Activated B cell treated with CpG ODN at 0.5 μM for 24 hours (primary cell): ENCODE measurements around the gene PSEN1. TPM values are rescaled to one million over a fixed set of nuclear protein-coding genes. Genes with fewer than 3 reads are reported as not detected.

Experiments used
- ATAC-seq: fragments of 200-7000 bp; cut with Tn5 transposase; one replicate; pipeline ENCODE4 v1.10.0; 2021; ENCODE audit warnings: low read depth, mild to moderate bottlenecking, moderate library complexity
- CTCF ChIA-PET: fragments of 350-600 bp; sonication (Branson Sonifier 250); formaldehyde crosslinking; loops from one replicate; lab custom pipeline; 2021; ENCODE audit warnings: antibody characterized with exemption; lab: Charles Lee
- POLR2A ChIA-PET: fragments of 350-600 bp; sonication (Branson Sonifier 250); formaldehyde crosslinking; loops from one replicate; lab custom pipeline; 2021; ENCODE audit warnings: antibody characterized with exemption; lab: Charles Lee
- DNase-seq: peaks from one replicate; pipeline ENCODE4 v3.0.0; 2022
- H3K27ac Mint-ChIP-seq: one replicate; pipeline ENCODE4 v1.8.0; 2020; ENCODE audit warnings: mixed read lengths
- H3K27me3 Mint-ChIP-seq: one replicate; pipeline ENCODE4 v1.8.0; 2021; ENCODE audit warnings: mixed read lengths
- H3K36me3 Mint-ChIP-seq: one replicate; pipeline ENCODE4 v1.8.0; 2021; ENCODE audit warnings: low read depth, mixed read lengths
- H3K4me1 Mint-ChIP-seq: one replicate; pipeline ENCODE4 v1.8.0; 2021; ENCODE audit warnings: mixed read lengths
- H3K4me3 Mint-ChIP-seq: one replicate; pipeline ENCODE4 v1.8.0; 2020; ENCODE audit warnings: mild to moderate bottlenecking, mixed read lengths
- H3K9me3 Mint-ChIP-seq: one replicate; pipeline ENCODE4 v1.8.0; 2020; ENCODE audit warnings: mixed read lengths
- intact Hi-C: fragments of 100-400 bp; cut with micrococcal nuclease; formaldehyde crosslinking; loops from one replicate; pipeline ENCODE4 v1.15.1; 2024
- total RNA-seq: library from RNA; stranded (reverse); gene quantifications from 2 replicates; pipeline ENCODE4 v1.2.3, GENCODE V29; 2022
- TF ChIP-seq, protein P1 (sequence below): fragments of 200-600 bp; IDR thresholded peaks from one replicate; pipeline ENCODE4 v1.8.0; 2022; ENCODE audit warnings: antibody characterized with exemption, mild to moderate bottlenecking

The PSEN1 gene
- 38.6 and 42.9 TPM in 2 replicates for total RNA-seq

DNA sequence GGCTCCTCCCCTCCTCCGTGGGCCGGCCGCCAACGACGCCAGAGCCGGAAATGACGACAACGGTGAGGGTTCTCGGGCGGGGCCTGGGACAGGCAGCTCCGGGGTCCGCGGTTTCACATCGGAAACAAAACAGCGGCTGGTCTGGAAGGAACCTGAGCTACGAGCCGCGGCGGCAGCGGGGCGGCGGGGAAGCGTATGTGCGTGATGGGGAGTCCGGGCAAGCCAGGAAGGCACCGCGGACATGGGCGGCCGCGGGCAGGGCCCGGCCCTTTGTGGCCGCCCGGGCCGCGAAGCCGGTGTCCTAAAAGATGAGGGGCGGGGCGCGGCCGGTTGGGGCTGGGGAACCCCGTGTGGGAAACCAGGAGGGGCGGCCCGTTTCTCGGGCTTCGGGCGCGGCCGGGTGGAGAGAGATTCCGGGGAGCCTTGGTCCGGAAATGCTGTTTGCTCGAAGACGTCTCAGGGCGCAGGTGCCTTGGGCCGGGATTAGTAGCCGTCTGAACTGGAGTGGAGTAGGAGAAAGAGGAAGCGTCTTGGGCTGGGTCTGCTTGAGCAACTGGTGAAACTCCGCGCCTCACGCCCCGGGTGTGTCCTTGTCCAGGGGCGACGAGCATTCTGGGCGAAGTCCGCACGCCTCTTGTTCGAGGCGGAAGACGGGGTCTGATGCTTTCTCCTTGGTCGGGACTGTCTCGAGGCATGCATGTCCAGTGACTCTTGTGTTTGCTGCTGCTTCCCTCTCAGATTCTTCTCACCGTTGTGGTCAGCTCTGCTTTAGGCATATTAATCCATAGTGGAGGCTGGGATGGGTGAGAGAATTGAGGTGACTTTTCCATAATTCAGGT, at the start of gene PSEN1:
PSEN1 (plus strand) TSS at position 121 of the 839 bp plus-strand sequence. CDS start 11,513 bp downstream, outside the sequence.
- Mint-ChIP-seq H3K4me3 (peak within 1 kb of the TSS; percentile 95), H3K9me3 (peaks cover 8% of the 10 kb centered on the region), H3K27me3 (no peaks in the 10 kb centered on the region), H3K4me1 (peaks cover 33% of the 10 kb centered on the region), H3K27ac (peak within 1 kb of the TSS; percentile 98), H3K36me3 (peaks cover 21% of the 10 kb centered on the region)
- TF ChIP-seq, protein P1, sequence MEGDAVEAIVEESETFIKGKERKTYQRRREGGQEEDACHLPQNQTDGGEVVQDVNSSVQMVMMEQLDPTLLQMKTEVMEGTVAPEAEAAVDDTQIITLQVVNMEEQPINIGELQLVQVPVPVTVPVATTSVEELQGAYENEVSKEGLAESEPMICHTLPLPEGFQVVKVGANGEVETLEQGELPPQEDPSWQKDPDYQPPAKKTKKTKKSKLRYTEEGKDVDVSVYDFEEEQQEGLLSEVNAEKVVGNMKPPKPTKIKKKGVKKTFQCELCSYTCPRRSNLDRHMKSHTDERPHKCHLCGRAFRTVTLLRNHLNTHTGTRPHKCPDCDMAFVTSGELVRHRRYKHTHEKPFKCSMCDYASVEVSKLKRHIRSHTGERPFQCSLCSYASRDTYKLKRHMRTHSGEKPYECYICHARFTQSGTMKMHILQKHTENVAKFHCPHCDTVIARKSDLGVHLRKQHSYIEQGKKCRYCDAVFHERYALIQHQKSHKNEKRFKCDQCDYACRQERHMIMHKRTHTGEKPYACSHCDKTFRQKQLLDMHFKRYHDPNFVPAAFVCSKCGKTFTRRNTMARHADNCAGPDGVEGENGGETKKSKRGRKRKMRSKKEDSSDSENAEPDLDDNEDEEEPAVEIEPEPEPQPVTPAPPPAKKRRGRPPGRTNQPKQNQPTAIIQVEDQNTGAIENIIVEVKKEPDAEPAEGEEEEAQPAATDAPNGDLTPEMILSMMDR, result no peak
- ChIA-PET CTCF (no interaction called here), POLR2A (interaction anchor here (0.6 to 2.3 kb wide), 15 partner anchors 9 to 1056 kb away, joined by 3 to 47 read pairs (median 3); partner anchors contain the start of genes DCAF4, DPF3, RBM25 and ZFYVE1)
- peak; percentile 99 for DNase-seq
- intact Hi-C loops, result loop anchor here (1.0 to 5.0 kb wide), 6 partner anchors 78 to 1576 kb away; partner anchors contain the start of genes ALDH6A1, AREL1, DCAF4 and FCF1
- peak; percentile 92 for ATAC-seq

DNA sequence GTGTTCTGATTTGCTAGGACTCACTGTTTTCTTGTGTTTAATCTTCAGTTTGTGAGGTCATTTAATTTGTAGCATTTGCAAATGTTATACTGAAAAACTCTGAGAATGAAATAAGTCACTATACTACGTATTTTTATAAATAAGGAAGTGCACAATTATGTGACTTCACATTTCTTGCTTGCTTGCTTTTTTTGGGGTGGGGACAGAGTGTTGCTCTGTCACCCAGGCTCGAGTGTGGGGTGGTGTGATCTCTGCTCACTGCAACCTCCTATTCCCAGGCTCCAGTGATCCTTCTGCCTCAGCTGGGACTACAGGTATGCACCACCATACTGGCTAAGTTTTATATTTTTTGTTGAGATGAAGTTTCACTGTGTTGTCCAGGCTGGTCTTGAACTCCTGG, 45.3 kb upstream of the PSEN1 start:
- Mint-ChIP-seq H3K27me3 (no peaks in the 10 kb centered on the region), H3K4me1 (peaks cover 3% of the 10 kb centered on the region), H3K36me3 (peaks cover 80% of the 10 kb centered on the region), H3K27ac (no peak overlapping the region), H3K4me3 (no peak overlapping the region), H3K9me3 (no peaks in the 10 kb centered on the region)
- intact Hi-C loops, result no loop called here
- DNase-seq, result no peak
- ATAC-seq, result no peak
- ChIA-PET CTCF (no interaction called here), POLR2A (no interaction called here)
- TF ChIP-seq, protein P1, result no peak

DNA sequence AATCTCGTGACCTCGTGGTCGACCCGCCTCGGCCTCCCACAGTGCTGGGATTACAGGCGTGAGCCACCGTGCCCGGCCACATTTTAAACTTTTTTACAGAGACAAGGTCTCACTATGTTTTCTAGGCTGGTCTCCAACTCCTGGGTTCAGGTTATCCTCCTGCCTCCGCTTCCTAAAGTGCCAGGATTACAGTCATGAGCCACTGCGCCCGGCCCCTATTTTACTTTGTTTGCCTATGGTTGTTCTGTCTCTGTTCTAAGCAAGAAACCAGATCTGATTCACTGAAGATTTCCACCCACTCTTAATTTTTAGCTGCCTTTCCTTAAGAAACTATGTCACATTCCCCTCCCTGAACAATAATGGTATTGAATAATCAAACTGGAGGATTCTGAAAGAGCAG, 38.9 kb upstream of the PSEN1 start:
- Mint-ChIP-seq H3K9me3 (no peaks in the 10 kb centered on the region), H3K27me3 (no peaks in the 10 kb centered on the region), H3K4me1 (no peaks in the 10 kb centered on the region), H3K27ac (no peak overlapping the region), H3K36me3 (peaks cover 76% of the 10 kb centered on the region), H3K4me3 (no peak overlapping the region)
- intact Hi-C loops, result no loop called here
- DNase-seq (no peak), ATAC-seq (no peak)
- ChIA-PET POLR2A (no interaction called here), CTCF (no interaction called here)
- TF ChIP-seq, protein P1, result no peak

DNA sequence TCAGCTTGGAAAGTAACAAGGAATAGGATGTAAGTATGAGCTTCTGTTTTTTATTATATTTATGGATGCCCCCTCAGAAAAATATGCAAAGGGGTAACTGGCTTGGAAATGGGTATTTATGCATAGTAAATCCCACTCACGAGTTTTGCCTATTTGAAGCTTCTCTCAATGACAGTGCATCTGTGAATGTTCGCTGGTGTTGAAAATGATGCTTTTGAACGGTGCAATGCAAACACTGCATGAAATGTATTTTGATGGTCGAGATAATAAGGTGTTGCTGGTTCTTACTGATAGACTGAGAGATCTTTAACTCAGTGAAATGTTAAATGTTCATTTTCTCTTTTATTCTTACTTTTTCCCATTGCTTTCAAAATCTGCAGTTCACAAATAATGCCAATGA, 36.0 kb upstream of the PSEN1 start:
- H3K4me3 Mint-ChIP-seq, result no peak overlapping the region
- H3K27me3 Mint-ChIP-seq, result no peaks in the 10 kb centered on the region
- DNase-seq, result no peak
- ChIA-PET POLR2A (no interaction called here), CTCF (no interaction called here)
- ATAC-seq, result no peak
- TF ChIP-seq, protein P1, result no peak
- intact Hi-C loops, result no loop called here
- no peaks in the 10 kb centered on the region for H3K4me1 Mint-ChIP-seq
- H3K27ac Mint-ChIP-seq, result no peak overlapping the region
- H3K9me3 Mint-ChIP-seq, result no peaks in the 10 kb centered on the region
- peaks cover 82% of the 10 kb centered on the region for H3K36me3 Mint-ChIP-seq

DNA sequence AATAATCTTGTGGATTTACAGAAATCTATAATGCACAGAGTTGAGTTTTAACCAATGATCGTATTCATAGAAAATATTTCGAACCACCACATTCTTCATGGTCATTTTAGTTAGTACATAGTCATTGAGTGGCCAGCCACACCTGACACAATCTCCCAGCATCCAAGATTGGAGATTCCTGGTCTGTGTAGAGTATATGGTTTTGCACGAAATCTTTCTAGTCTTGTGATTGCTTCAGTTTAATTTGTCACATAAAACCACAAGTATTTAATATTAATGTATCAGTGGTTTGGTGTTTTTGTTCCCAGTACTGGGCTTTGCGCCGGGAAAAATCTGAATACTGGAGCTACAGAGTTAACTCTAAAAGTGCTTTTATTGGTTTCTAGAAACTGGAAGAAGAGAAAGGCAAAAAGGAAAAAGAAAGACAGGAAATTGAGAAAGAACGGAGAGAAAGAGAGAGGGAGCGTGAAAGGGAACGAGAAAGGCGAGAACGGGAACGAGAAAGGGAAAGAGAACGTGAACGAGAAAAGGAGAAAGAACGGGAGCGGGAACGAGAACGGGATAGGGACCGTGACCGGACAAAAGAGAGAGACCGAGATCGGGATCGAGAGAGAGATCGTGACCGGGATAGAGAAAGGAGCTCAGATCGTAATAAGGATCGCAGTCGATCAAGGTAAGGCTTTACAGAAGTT, 33.4 kb upstream of the PSEN1 start:
- DNase-seq (no peak), ATAC-seq (no peak)
- Mint-ChIP-seq H3K9me3 (no peaks in the 10 kb centered on the region), H3K4me3 (no peak overlapping the region), H3K4me1 (no peaks in the 10 kb centered on the region), H3K27me3 (no peaks in the 10 kb centered on the region), H3K36me3 (peaks cover 79% of the 10 kb centered on the region), H3K27ac (no peak overlapping the region)
- intact Hi-C loops, result no loop called here
- CTCF ChIA-PET, result no interaction called here
- POLR2A ChIA-PET, result no interaction called here
- TF ChIP-seq, protein P1, result no peak
